C4-2B (cell line): ENCODE results near the gene ATP8B1.

ENCODE experiments used
- ZFX ChIP-seq: fragments of 450-650 bp; IDR thresholded peaks from 2 replicates; pipeline ENCODE4 v1.6.1; 2017
- TF ChIP-seq, protein P1 (sequence below): fragments of 450-650 bp; conservative IDR thresholded peaks from 2 replicates; pipeline ENCODE4 v1.5.1; 2017; ENCODE audit warnings: mild to moderate bottlenecking

- TF ChIP-seq, protein P1, sequence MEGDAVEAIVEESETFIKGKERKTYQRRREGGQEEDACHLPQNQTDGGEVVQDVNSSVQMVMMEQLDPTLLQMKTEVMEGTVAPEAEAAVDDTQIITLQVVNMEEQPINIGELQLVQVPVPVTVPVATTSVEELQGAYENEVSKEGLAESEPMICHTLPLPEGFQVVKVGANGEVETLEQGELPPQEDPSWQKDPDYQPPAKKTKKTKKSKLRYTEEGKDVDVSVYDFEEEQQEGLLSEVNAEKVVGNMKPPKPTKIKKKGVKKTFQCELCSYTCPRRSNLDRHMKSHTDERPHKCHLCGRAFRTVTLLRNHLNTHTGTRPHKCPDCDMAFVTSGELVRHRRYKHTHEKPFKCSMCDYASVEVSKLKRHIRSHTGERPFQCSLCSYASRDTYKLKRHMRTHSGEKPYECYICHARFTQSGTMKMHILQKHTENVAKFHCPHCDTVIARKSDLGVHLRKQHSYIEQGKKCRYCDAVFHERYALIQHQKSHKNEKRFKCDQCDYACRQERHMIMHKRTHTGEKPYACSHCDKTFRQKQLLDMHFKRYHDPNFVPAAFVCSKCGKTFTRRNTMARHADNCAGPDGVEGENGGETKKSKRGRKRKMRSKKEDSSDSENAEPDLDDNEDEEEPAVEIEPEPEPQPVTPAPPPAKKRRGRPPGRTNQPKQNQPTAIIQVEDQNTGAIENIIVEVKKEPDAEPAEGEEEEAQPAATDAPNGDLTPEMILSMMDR, result no peak
- no peak for TF ChIP-seq ZFX
Measured at GRCh38 chr18:57755473-57756067, 47.5 kb downstream of the ATP8B1 start.
